Thymus (tissue), 11 donors: ENCODE measurements around the gene PELO. TPM values are rescaled to one million over a fixed set of nuclear protein-coding genes. Genes with fewer than 3 reads are reported as not detected.

ENCODE experiments used
- DNase-seq, 9 donors: peaks; one replicate each; pipeline ENCODE4 v3.0.0-alpha.2; 2013; ENCODE audit warnings: low spot score in 9 of 9, low read depth in 6 of 9, missing footprints in 1 of 9
- H3K27ac ChIP-seq, 2 donors: one replicate each; pipeline ENCODE4 v1.5.1; 2013; ENCODE audit warnings: control low read depth in 1 of 2, low read depth in 1 of 2, low read length in 1 of 2, mild to moderate bottlenecking in 1 of 2, moderate library complexity in 1 of 2
- H3K27me3 ChIP-seq, 2 donors: one replicate each; pipeline ENCODE4 v1.5.1; 2013; ENCODE audit warnings: low read length in 1 of 2; ENCODE audit not compliant: control insufficient read depth in 2 of 2, insufficient read depth in 1 of 2
- H3K36me3 ChIP-seq, 2 donors: one replicate each; pipeline ENCODE4 v1.5.1; 2013; ENCODE audit warnings: low read length in 1 of 2, mild to moderate bottlenecking in 1 of 2, moderate library complexity in 1 of 2; ENCODE audit not compliant: control insufficient read depth in 2 of 2, insufficient read depth in 2 of 2
- H3K4me1 ChIP-seq, 2 donors: one replicate each; pipeline ENCODE4 v1.5.1; 2013; ENCODE audit warnings: low read length in 2 of 2; ENCODE audit not compliant: control insufficient read depth in 2 of 2, insufficient read depth in 2 of 2
- H3K4me3 ChIP-seq, 2 donors: one replicate each; pipeline ENCODE4 v1.5.1; 2013; ENCODE audit warnings: low read length in 2 of 2, control low read depth in 1 of 2, mild to moderate bottlenecking in 1 of 2
- H3K9me3 ChIP-seq, 2 donors: one replicate each; pipeline ENCODE4 v1.5.1; 2013; ENCODE audit warnings: low read length in 1 of 2, mild to moderate bottlenecking in 1 of 2; ENCODE audit not compliant: control insufficient read depth in 2 of 2, insufficient read depth in 1 of 2
- WGBS: extraction: QIAGEN DNeasy Blood & Tissue Kit; methylation state at CpG from one replicate; pipeline ENCODE4 v1.1.7; 2013; 5-methylcytosine and 5-hydroxymethylcytosine counted together
- polyA plus RNA-seq: library from polyadenylated mRNA; stranded (reverse); fragments of 200-250 nt; gene quantifications from one replicate; pipeline ENCODE4 v1.2.3, GENCODE V29; 2013
- total RNA-seq: library from RNA; stranded (reverse); fragments of 120-200 nt; gene quantifications from one replicate; pipeline ENCODE4 v1.2.4, GENCODE V29; 2013
- donor health status: healthy.

Gene PELO
- total and polyA plus RNA-seq, 2 donors = 6.0 to 11.8 TPM

DNA sequence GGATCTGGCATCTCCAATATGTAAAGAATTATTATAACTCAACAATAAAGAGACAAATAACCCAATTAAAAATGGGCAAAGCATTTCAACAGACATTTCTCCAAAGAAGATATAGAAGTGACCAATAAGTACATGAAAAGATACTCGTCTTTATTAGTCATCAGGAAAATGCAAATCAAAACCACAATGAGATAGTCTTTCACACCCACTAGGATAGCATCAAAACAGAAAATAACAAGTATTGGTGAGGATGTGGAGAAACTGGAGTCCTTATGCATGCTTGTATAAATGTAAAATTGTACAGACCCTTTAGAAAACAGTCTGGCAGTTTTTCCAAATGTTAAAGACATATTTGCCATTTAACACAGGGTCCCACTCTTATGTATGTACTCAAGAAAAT, 39.1 kb upstream of the PELO start:
- DNase-seq = no peak
- Histone ChIP-seq H3K36me3 (no peaks in the 10 kb centered on the region), H3K9me3 (no peaks in the 10 kb centered on the region), H3K27ac (no peak overlapping the region), H3K4me3 (no peak overlapping the region), H3K27me3 (no peaks in the 10 kb centered on the region), H3K4me1 (peaks cover 0 to 1% of the 10 kb centered on the region in 2 donors)
- 89% methylated on average over 1 of the region's 1 CpG for WGBS

DNA sequence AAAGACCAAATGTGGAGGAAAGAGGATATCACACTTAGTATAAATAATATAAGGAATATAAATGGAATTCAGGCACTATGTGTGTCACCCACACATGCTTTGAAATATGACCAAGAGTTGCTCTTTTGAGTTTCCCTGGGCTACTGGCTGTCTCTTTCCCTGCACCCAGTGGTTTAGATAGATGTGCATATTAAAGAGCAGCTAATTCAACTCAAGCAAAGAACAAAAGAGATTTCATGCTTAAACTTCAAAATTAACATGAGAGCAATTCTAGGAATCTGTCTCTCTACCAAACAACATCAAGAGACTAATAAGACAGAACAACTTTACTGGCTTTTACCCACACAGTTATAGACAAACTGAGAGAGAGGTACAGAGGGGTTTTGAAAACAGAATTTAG, 38.0 kb upstream of the PELO start:
- Histone ChIP-seq H3K9me3 (no peaks in the 10 kb centered on the region), H3K27ac (no peak overlapping the region), H3K4me3 (no peak overlapping the region), H3K27me3 (no peaks in the 10 kb centered on the region), H3K36me3 (no peaks in the 10 kb centered on the region), H3K4me1 (no peaks in the 10 kb centered on the region)
- DNase-seq = no peak

DNA sequence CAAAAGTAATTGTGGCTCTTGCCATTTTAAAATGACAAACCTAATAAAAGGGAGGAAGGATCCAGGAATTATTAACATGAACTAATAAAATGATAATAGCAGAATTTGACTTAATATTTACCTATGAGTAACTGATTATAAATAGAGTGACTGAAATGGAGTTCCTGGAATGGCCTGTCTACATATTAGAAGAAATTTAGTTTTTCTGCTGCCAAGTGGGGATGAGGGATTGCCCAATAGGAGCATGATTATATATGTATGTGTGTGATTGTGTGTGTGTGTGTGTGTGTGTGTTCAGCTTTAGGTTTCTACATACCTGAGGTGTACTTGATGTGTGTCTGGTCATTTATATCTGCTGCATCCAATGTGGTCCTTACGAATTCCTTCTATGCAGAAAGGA, 36.6 kb upstream of the PELO start:
- H3K36me3 ChIP-seq = no peaks in the 10 kb centered on the region
- H3K27ac ChIP-seq = no peak overlapping the region
- no peaks in the 10 kb centered on the region for H3K4me1 ChIP-seq
- no peak overlapping the region for H3K4me3 ChIP-seq
- 93% methylated on average over 1 of the region's 1 CpG for WGBS
- H3K27me3 ChIP-seq = no peaks in the 10 kb centered on the region
- DNase-seq = no peak
- H3K9me3 ChIP-seq = no peaks in the 10 kb centered on the region

DNA sequence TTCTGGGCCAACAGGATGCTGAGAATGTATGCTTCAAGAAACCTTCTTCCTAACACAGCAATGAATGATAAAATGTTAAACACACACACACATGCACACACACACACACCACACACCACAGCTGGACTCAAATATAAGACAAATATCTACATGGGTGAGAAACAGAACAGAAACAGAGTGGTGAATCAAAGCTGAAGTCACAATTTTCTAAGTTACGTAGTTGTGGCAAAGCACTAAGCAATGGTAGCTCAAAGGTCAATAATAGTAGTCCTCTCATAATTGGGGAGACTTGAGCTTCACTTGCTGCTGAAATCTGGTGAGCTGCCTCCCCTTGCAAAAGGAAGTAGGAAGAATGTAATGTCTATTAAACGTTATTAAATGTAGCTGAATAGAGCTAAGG, 33.7 kb upstream of the PELO start:
- Histone ChIP-seq H3K9me3 (no peaks in the 10 kb centered on the region), H3K4me3 (no peak overlapping the region), H3K4me1 (no peaks in the 10 kb centered on the region), H3K27ac (no peak overlapping the region), H3K36me3 (no peaks in the 10 kb centered on the region), H3K27me3 (no peaks in the 10 kb centered on the region)
- 97% methylated on average over 2 of the region's 2 CpGs for WGBS
- DNase-seq = no peak

DNA sequence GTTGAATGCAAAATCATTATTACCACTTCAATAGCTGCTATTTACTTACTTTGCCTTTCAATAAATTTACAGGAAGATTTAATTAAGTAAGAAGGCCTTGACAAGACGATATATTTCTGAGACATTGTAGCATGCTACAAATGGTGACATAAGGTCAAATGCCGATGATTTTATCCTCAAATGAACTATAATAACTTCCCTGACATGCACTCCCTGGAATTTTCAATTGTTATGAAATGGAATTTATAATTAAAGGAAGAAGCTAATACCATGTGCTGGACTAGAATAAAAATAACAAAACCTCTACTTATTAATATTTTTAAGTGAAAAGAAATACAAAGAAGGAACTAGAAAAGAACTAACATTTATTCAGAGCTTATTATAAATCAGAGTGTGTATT, 30.2 kb upstream of the PELO start:
- no peak for DNase-seq
- 95% methylated on average over 2 of the region's 2 CpGs for WGBS
- Histone ChIP-seq H3K4me3 (no peak overlapping the region), H3K27me3 (no peaks in the 10 kb centered on the region), H3K27ac (no peak overlapping the region), H3K9me3 (no peaks in the 10 kb centered on the region), H3K36me3 (no peaks in the 10 kb centered on the region), H3K4me1 (no peaks in the 10 kb centered on the region)

DNA sequence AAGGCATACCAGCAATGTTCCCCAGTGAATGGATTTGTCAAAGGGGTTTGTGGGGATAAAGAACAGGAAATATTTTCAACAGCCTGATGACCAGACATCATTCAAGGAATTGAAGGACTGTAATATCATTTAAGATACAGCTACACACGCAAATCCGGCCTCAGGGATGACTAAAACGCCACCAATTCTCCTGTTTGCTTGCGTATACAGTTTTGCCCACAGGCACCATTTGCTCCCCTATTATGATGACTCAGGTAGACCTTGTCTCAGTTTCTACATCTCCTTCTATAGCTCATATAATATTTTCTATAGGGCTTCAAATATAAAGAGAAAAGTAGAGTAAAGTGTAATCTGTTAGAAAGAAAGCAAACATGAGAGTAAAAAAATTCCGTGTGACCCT, 29.7 kb upstream of the PELO start:
- Histone ChIP-seq H3K27ac (no peak overlapping the region), H3K4me1 (no peaks in the 10 kb centered on the region), H3K4me3 (no peak overlapping the region), H3K9me3 (no peaks in the 10 kb centered on the region), H3K27me3 (no peaks in the 10 kb centered on the region), H3K36me3 (no peaks in the 10 kb centered on the region)
- DNase-seq = no peak
- 98% methylated on average over 5 of the region's 5 CpGs for WGBS

DNA sequence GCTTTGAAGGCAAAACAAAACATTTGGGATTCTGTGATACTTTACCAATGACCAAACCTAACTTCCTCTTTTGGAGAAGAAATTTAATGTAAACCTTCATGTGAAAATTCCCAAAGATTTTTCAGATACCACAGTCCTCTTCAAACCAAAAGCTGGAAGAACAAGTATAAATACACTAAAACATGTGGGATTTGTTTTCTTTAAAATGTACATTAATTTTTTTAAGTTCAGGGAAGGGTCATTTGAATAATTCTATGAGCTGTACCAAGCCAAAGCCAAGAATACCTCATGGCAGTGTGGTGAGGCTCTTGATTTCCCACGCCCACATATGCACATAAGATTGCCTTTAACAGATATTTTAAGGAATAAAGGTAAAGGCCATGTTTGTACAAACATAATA, 28.4 kb upstream of the PELO start:
- Histone ChIP-seq H3K4me1 (no peaks in the 10 kb centered on the region), H3K27me3 (no peaks in the 10 kb centered on the region), H3K9me3 (no peaks in the 10 kb centered on the region), H3K4me3 (no peak overlapping the region), H3K27ac (no peak overlapping the region), H3K36me3 (no peaks in the 10 kb centered on the region)
- 99% methylated on average over 1 of the region's 1 CpG for WGBS
- no peak for DNase-seq

DNA sequence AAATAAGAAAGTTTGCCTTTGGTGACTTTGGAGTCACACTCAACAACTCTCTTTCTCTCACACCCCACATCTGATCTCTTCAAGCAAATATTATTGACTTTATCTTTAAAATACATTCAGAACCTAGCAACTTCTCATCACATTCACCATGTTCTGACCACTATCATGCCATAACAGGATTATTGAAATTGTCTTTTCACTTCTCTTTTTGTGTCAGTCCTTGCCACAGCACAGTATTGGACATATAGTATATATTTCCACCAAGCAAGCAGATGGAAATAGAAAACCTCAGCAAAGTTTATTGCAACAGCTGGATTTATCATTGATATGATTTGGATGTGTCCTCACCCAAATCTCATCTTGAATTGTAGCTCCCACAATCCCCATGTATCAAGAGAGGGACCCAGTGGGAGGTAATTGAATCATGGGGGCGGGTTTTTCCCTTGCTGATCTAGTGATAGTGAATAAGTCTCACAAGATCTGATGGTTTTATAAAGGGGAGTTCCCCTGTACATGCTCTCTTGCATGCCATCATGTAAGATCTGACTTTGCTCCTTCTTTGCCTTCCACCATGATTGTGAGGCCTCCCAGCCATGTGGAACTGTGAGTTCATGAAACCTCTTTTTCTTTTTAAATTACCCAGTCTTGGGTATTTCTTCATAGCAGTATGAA, 26.9 kb upstream of the PELO start:
- no peak overlapping the region for H3K27ac ChIP-seq
- no peak overlapping the region for H3K4me3 ChIP-seq
- WGBS = 88% methylated on average over 1 of the region's 1 CpG
- no peak for DNase-seq
- H3K36me3 ChIP-seq = no peaks in the 10 kb centered on the region
- H3K27me3 ChIP-seq = no peaks in the 10 kb centered on the region
- no peaks in the 10 kb centered on the region for H3K4me1 ChIP-seq
- no peaks in the 10 kb centered on the region for H3K9me3 ChIP-seq

DNA sequence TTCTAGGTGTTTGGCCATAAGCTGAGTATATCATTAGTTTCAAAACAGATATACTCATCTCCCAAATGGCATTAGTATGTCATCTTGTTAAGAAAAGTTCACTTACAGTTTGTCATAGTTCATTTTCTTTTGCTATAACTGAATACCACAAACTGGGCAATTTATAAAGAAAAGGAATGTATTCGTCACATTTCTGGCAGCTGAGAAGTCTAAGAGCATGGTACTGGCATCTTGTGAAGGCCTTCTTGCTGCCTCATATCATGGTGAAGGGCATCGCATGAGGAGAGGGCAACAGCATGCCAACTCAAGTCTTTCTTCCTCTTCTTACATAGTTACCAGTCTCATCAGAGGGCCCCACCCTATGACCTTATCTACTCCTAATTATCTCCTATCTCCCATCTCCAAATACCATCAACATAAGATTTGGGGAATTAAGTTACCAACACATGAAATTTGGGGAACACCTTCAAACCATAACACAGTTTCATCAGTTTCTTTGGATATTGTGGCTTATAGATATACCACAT, 20.4 kb upstream of the PELO start:
- H3K36me3 ChIP-seq = no peaks in the 10 kb centered on the region
- H3K4me3 ChIP-seq = no peak overlapping the region
- H3K9me3 ChIP-seq = no peaks in the 10 kb centered on the region
- no peak overlapping the region for H3K27ac ChIP-seq
- 98% methylated on average over 2 of the region's 2 CpGs for WGBS
- no peaks in the 10 kb centered on the region for H3K27me3 ChIP-seq
- H3K4me1 ChIP-seq = peaks cover 0 to 10% of the 10 kb centered on the region in 2 donors
- DNase-seq = no peak
